AG04449 (cell line): ENCODE measurements around the gene ACBD6.

Source experiments
- CTCF ChIA-PET: fragments of 350-600 bp; formaldehyde crosslinking; extraction: SDS; loops from one replicate; lab custom pipeline; 2021; ENCODE audit warnings: antibody characterized with exemption; lab: Yijun Ruan, JAX
- POLR2A ChIA-PET: fragments of 400-600, 350-600 bp; formaldehyde crosslinking; extraction: SDS; loops from one replicate; lab custom pipeline; 2020; ENCODE audit warnings: antibody characterized with exemption, inconsistent platforms; lab: Yijun Ruan, JAX
- DNase-seq: peaks from one replicate; pipeline ENCODE4 v3.0.0-alpha.2; 2010; ENCODE audit warnings: low read depth, low spot score
- H3K4me3 ChIP-seq: 2 replicates; pipeline ENCODE4 v1.5.1; 2011; ENCODE audit warnings: low read depth, mild to moderate bottlenecking, control low read depth, low read length
- TF ChIP-seq, protein P1 (sequence below): IDR thresholded peaks from one replicate; pipeline ENCODE4 v1.5.1; 2011; ENCODE audit warnings: mild to moderate bottlenecking, moderate library complexity, low read length, control low read depth, inconsistent platforms; ENCODE audit not compliant: insufficient read depth; ENCODE audit errors: missing control alignments

ACBD6 gene

DNA sequence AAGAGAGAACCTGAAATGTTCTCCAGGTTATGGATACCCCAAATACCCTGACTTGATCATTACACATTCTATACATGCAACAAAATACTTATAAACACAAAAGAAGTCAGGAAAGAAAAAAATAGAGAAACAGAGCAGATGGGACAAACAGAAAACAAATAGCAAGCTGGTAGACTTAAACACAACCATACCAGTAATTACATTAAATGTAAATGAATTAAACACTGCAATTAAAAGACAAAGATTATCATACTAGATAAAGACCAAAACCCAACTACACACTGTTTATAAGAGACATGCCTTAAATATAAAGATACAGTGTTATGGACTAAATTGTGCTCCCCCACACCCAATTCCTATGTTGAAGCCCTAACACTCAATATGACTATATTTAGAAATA lies 117.2 kb downstream of the ACBD6 start:
- POLR2A ChIA-PET = no interaction called here
- TF ChIP-seq, protein P1, sequence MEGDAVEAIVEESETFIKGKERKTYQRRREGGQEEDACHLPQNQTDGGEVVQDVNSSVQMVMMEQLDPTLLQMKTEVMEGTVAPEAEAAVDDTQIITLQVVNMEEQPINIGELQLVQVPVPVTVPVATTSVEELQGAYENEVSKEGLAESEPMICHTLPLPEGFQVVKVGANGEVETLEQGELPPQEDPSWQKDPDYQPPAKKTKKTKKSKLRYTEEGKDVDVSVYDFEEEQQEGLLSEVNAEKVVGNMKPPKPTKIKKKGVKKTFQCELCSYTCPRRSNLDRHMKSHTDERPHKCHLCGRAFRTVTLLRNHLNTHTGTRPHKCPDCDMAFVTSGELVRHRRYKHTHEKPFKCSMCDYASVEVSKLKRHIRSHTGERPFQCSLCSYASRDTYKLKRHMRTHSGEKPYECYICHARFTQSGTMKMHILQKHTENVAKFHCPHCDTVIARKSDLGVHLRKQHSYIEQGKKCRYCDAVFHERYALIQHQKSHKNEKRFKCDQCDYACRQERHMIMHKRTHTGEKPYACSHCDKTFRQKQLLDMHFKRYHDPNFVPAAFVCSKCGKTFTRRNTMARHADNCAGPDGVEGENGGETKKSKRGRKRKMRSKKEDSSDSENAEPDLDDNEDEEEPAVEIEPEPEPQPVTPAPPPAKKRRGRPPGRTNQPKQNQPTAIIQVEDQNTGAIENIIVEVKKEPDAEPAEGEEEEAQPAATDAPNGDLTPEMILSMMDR = no peak
- CTCF ChIA-PET = interaction anchor here (1.1 to 1.2 kb wide), 2 partner anchors 132 to 144 kb away, joined by 3 to 4 read pairs; no protein-coding TSS in a partner anchor
- no peak overlapping the region for H3K4me3 ChIP-seq
- DNase-seq = no peak

DNA sequence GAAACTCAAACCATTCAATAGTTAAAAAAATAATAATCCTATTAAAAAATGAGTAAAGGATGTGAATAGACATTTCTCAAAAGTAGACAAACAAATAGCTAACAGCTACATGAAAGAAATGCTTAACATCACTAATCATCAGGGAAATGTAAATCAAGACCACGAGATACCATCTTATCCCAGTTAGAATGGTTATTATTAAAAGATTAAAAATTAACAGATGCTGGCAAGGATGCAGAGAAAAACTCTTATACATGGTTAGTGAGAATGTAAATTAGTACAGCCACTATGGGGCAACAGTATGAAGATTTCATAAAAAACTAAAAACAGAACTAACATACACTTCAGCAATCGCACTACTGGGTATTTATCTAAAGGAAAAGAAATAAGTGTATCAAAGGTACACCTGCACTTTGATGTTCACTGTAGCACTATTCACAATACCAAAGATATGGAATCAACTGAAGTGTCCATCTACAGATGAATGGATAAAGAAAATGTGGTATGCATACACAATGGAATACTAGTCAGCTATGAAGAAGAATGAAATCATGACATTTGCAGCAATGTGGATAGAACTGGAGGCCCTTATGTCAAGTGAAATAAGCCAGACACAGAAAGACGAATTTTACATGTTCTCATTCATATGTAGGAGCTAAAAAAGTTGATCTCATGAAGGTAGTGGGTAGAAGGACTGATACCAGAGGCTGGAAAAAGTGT lies 117.9 kb downstream of the ACBD6 start:
- TF ChIP-seq, protein P1 = no peak
- POLR2A ChIA-PET = no interaction called here
- no peak for DNase-seq
- H3K4me3 ChIP-seq = no peak overlapping the region
- CTCF ChIA-PET = interaction anchor here (1.2 kb wide), 1 partner anchor 132 kb away, joined by 3 read pairs; no protein-coding TSS in a partner anchor

DNA sequence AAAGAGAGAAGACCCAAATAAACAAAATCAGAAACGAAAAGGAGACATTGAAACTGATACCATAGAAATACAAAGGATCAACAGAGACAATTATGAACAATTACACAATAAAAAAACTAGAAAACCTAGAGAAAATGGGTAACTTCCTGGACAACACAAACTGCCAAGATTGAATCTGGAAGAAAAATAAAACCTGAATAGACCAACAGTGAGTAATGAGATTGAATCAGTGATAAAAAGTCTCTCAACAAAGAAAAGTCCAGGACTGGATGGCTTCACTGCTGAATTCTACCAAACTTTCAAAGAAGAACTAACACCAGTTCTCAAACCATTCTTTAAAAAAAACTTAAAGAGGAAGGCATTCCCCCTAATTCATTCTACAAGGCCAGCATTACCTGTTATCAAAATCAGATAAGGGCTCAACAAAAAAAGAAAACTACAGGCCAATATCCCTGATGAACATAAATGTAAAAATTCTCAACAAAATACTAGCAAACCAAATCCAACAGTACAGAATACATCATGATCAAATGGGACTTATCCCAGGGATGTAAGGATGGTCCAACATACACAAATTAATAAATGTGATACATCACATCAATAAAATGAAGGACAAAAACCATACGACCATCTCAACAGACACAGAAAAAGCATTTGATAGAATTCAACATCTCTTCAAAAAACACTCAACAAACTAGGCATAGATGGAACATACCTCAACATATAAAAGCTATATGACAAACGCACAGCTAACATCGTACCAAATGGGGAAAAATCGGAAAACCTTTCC lies 119.9 kb downstream of the ACBD6 start:
- DNase-seq = no peak
- H3K4me3 ChIP-seq = no peak overlapping the region
- ChIA-PET CTCF (no interaction called here), POLR2A (no interaction called here)
- TF ChIP-seq, protein P1 = no peak

DNA sequence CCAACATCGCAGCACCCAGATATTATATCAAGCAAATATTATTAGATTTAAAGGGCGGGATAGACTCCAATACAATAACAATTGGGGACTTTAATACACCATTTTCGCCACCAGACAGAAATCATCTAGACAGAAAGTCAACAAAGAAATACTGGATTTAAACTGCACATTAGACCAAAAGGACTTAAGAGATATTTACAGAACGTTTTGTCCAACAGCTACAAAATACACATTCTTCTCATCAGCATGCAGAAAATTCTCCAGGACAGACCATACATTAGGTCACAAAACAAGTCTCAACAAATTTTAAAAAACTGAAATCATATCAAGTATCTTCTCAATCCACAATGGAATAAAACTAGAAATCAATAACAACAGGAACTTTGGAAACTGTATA lies 121.2 kb downstream of the ACBD6 start:
- ChIA-PET CTCF (no interaction called here), POLR2A (no interaction called here)
- no peak for DNase-seq
- TF ChIP-seq, protein P1 = no peak
- no peak overlapping the region for H3K4me3 ChIP-seq

DNA sequence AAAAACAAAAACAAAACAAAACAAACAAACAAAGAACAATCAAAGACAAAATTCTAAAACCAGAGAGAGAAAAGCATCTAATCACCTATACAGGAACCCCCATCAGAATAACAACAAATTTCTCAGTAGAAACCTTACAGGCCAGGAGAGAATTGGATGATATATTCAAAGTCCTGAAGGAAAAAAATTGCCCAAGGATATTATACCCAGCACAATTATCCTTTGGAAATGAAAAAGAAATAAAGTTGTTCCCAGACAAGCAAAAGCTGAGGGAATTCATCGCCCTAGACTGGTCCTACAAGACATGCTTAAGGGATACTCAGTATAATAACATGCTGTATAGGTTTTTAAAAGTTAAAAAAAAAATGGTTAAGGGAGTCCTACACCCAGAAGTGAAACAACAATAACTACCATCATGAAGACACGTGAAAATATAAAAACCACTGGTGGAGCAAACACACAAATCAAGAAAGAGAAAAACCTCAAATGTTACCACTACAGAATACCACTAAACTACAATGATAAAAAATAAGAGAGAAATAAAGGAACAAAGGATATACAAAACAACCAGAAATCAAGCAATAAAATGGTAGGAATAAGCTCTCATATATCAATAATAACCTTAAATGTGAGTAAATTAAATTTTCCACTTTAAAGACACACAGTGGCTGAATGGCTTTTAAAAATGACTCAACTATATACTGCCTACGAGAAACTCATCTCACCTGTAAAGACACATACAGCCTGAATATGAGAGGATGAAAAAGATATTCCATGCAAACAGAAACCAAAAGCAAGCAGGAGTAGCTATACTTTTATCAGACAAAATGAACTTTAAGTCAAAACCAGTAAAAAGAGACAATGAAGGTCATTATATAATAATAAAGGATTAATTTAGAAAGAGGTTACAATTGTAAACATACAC lies 121.9 kb downstream of the ACBD6 start:
- ChIA-PET CTCF (no interaction called here), POLR2A (no interaction called here)
- H3K4me3 ChIP-seq = no peak overlapping the region
- TF ChIP-seq, protein P1 = no peak
- no peak for DNase-seq

DNA sequence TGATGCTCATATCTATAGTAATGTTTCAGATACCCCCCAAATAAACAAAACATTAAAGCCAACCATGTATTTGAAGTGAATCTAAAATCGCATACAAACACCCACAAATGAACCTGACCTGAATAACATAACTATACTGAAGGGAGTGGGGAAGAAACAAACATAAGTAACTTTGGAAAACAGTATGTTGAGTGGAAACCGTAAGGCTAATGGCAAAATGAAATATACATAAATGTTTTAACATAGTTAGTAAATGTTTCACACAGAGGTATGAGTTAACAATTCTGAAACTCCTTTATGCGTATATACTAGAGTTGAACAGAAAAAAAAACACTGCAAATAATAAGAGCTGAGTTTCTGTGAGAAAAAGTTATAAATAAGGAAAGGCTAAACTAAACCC lies 125.6 kb downstream of the ACBD6 start:
- CTCF ChIA-PET = no interaction called here
- TF ChIP-seq, protein P1 = no peak

More for the DNA sequence above, 125.6 kb downstream of the ACBD6 start:
- POLR2A ChIA-PET = no interaction called here
- no peak for DNase-seq
- no peak overlapping the region for H3K4me3 ChIP-seq
